ENCODE measurements around the gene RSBN1. TPM values are rescaled to one million over a fixed set of nuclear protein-coding genes. Genes with fewer than 3 reads are reported as not detected.

Gene RSBN1
- total RNA-seq, 1 experiment from 2014 or later = 16.6 TPM

DNA sequence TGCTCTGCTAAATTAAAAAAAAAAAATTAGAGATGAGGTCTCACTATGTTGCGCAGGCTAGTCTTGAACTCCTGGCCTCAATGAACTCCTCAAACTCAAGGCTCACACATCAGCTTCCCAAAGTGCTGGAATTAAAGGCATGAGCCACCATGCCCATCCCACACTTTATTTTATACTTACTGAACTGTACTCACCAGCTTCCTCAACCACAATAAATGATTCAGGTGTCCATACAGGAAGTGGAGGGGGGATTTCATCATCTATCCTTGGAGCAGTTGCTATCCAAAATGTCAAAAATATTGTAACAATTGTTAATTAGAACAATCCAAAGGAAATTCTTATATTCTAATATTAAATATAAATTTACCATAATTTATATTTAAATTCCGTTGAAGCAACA is 22.4 kb upstream of the RSBN1 start:
- Histone ChIP-seq H3K9ac (ENCODE audit: low read length) (no peak overlapping the region), H4K20me1 (ENCODE audit: insufficient read depth) (no peaks in the 10 kb centered on the region), H3K27ac (ENCODE audit: low read depth, low read length) (no peak overlapping the region), H3K27me3 (ENCODE audit: insufficient read depth, low read length) (no peaks in the 10 kb centered on the region), H3K4me1 (ENCODE audit: control insufficient read depth in 1 of 2, insufficient read depth in 2 of 2, low read length in 2 of 2) (no peaks in the 10 kb centered on the region), H3K4me2 (ENCODE audit: low read length) (no peak overlapping the region), H3K4me3 (replicated peaks in 1 of 2; ENCODE audit: low read depth in 1 of 2, low read length in 2 of 2) (no peak overlapping the region), H3K9me2 (ENCODE audit: insufficient read depth) (no peaks in the 10 kb centered on the region), H2AFZ (ENCODE audit: low read depth, low read length, poor library complexity, severe bottlenecking) (no peak overlapping the region), H3K79me2 (ENCODE audit: insufficient read depth, low read length) (no peaks in the 10 kb centered on the region), H3K36me3 (ENCODE audit: control insufficient read depth in 1 of 2, insufficient read depth in 2 of 2, low read length in 2 of 2) (no peaks in the 10 kb centered on the region), H3K9me3 (ENCODE audit: control insufficient read depth in 1 of 2, insufficient read depth in 1 of 2, low read depth in 1 of 2, low read length in 2 of 2) (no peaks in the 10 kb centered on the region)
- intact Hi-C loops (cut with micrococcal nuclease) = loop anchor here (5.0 to 10.0 kb wide), 4 partner anchors 68 to 1120 kb away; partner anchors contain the start of gene AP4B1
- ATAC-seq (no peak), DNase-seq (ENCODE audit: low read depth, low spot score) (no peak)
- TF ChIP-seq POLR2A (IDR thresholded peaks at IDR 0.05; ENCODE audit: borderline replicate concordance, extremely low read depth, insufficient read depth, insufficient read length) (no peak), SIN3A (IDR thresholded peaks at IDR 0.05; ENCODE audit: low read depth) (no peak), FOSL1 (IDR thresholded peaks at IDR 0.05; ENCODE audit: low read depth) (no peak), ZNF274 (IDR thresholded peaks at IDR 0.05; ENCODE audit: low read depth, low read length) (no peak), POLR2AphosphoS5 (IDR thresholded peaks at IDR 0.05; ENCODE audit: low read depth, low read length) (no peak), CBX3 (IDR thresholded peaks at IDR 0.05; ENCODE audit: low read depth) (no peak), SP1 (IDR thresholded peaks at IDR 0.05; ENCODE audit: low read depth) (no peak), CEBPB (IDR thresholded peaks at IDR 0.05; ENCODE audit: low read depth) (no peak), YY1 (IDR thresholded peaks at IDR 0.05; ENCODE audit: extremely low read depth, insufficient replicate concordance, low read depth, low read length) (no peak), JUND (IDR thresholded peaks at IDR 0.05) (no peak), EGR1 (IDR thresholded peaks at IDR 0.05; ENCODE audit: low read depth) (no peak), ZBTB33 (IDR thresholded peaks at IDR 0.05; ENCODE audit: extremely low read depth, insufficient replicate concordance, low read length) (no peak), TCF7L2 (IDR thresholded peaks at IDR 0.05; ENCODE audit: borderline replicate concordance, extremely low read depth, insufficient read depth, insufficient read length) (no peak), CTCF (IDR thresholded peaks at IDR 0.05 in 2 of 3, conservative IDR thresholded peaks at IDR 0.05 in 1 of 3; ENCODE audit: borderline replicate concordance in 1 of 3, insufficient read depth in 1 of 3, low read depth in 2 of 3, low read length in 2 of 3) (no peak), EZH2phosphoT487 (IDR thresholded peaks at IDR 0.05; ENCODE audit: borderline replicate concordance) (no peak), EZH2 (IDR thresholded peaks at IDR 0.05) (no peak)
- TF ChIP-seq, protein P1, sequence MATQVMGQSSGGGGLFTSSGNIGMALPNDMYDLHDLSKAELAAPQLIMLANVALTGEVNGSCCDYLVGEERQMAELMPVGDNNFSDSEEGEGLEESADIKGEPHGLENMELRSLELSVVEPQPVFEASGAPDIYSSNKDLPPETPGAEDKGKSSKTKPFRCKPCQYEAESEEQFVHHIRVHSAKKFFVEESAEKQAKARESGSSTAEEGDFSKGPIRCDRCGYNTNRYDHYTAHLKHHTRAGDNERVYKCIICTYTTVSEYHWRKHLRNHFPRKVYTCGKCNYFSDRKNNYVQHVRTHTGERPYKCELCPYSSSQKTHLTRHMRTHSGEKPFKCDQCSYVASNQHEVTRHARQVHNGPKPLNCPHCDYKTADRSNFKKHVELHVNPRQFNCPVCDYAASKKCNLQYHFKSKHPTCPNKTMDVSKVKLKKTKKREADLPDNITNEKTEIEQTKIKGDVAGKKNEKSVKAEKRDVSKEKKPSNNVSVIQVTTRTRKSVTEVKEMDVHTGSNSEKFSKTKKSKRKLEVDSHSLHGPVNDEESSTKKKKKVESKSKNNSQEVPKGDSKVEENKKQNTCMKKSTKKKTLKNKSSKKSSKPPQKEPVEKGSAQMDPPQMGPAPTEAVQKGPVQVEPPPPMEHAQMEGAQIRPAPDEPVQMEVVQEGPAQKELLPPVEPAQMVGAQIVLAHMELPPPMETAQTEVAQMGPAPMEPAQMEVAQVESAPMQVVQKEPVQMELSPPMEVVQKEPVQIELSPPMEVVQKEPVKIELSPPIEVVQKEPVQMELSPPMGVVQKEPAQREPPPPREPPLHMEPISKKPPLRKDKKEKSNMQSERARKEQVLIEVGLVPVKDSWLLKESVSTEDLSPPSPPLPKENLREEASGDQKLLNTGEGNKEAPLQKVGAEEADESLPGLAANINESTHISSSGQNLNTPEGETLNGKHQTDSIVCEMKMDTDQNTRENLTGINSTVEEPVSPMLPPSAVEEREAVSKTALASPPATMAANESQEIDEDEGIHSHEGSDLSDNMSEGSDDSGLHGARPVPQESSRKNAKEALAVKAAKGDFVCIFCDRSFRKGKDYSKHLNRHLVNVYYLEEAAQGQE (IDR thresholded peaks at IDR 0.05; ENCODE audit: low read depth) = no peak
- BruUV-seq (replicated peaks) = no TSS peak
- ChIA-PET POLR2A (no interaction called here), RAD21 (ENCODE audit: low non-redundant PET in 1 of 2, low total read pairs in 2 of 2, uncharacterized antibody in 2 of 2, unreplicated experiment in 2 of 2) (no interaction called here), CTCF (interaction anchor here (0.7 to 2.1 kb wide), 12 partner anchors 11 to 1207 kb away, joined by 3 to 11 read pairs (median 4); partner anchors contain the start of genes OLFML3 and RSBN1)
